H1 (cell line): Measurements from ENCODE around the gene KIF26B. TPM values are rescaled to one million over a fixed set of nuclear protein-coding genes. Genes with fewer than 3 reads are reported as not detected.

Source experiments
- CTCF ChIA-PET: fragments of 300-600 bp; sonication (Branson Sonifier 250); formaldehyde crosslinking; loops from one replicate; lab custom pipeline; 2021; ENCODE audit not compliant: partially characterized antibody; lab: Charles Lee
- POLR2A ChIA-PET: fragments of 300-600 bp; sonication (Branson Sonifier 250); formaldehyde crosslinking; loops from one replicate; lab custom pipeline; 2021; ENCODE audit warnings: inconsistent platforms; ENCODE audit not compliant: partially characterized antibody; lab: Charles Lee
- DNase-seq, 2 experiments: peaks; one replicate each; pipeline versions ENCODE4 v3.0.0 to v3.0.0-alpha.2; 2010 to 2022; ENCODE audit warnings: low spot score in 2 of 2, low read depth in 1 of 2, mixed read lengths in 1 of 2
- FAIRE-seq: peaks from 2 replicates; lab custom pipeline; 2011; peaks lifted over from hg19 to GRCh38; lab: Jason Lieb, UNC
- H2AFZ ChIP-seq: 2 replicates; pipeline ENCODE4 v1.8.1; 2012; ENCODE audit warnings: low read length, inconsistent platforms
- H2AK5ac ChIP-seq: 2 replicates; pipeline ENCODE4 v1.6.1; 2013; ENCODE audit warnings: low read depth, low read length
- H2BK120ac ChIP-seq: replicated peaks from 2 replicates; pipeline ENCODE3; 2013; ENCODE audit warnings: low read depth, low read length, inconsistent platforms
- H2BK12ac ChIP-seq: 2 replicates; pipeline ENCODE4 v1.6.1; 2013; ENCODE audit warnings: low read depth, low read length
- H2BK15ac ChIP-seq: 2 replicates; pipeline ENCODE4 v1.6.1; 2013; ENCODE audit warnings: low read length
- H2BK20ac ChIP-seq: 2 replicates; pipeline ENCODE4 v1.6.1; 2013; ENCODE audit warnings: low read length
- H2BK5ac ChIP-seq: 2 replicates; pipeline ENCODE4 v1.6.1; 2013; ENCODE audit warnings: low read depth, low read length
- H3K14ac ChIP-seq: 2 replicates; pipeline ENCODE4 v1.6.1; 2013; ENCODE audit warnings: inconsistent platforms; ENCODE audit not compliant: insufficient read length
- H3K18ac ChIP-seq: 2 replicates; pipeline ENCODE4 v1.6.1; 2013; ENCODE audit warnings: low read length; ENCODE audit errors: extremely low read depth
- H3K23ac ChIP-seq: 2 replicates; pipeline ENCODE4 v1.6.1; 2013; ENCODE audit warnings: inconsistent platforms; ENCODE audit not compliant: insufficient read length
- H3K23me2 ChIP-seq: 2 replicates; pipeline ENCODE4 v1.6.1; 2013; ENCODE audit warnings: low read depth, low read length
- H3K27ac ChIP-seq: 2 replicates; pipeline ENCODE4 v1.6.1; 2011; ENCODE audit warnings: low read depth, low read length, inconsistent platforms
- H3K27me3 ChIP-seq, 4 experiments: replicated peaks in 1 of 4; 1 replicate in 1 of 4; 2 replicates in 3 of 4; pipeline versions ENCODE4 v1.6.1 to v1.8.1; 2011 to 2013; ENCODE audit warnings: low read length in 3 of 4, mild to moderate bottlenecking in 3 of 4, inconsistent platforms in 2 of 4, mixed read lengths in 2 of 4, moderate library complexity in 1 of 4; ENCODE audit not compliant: control insufficient read depth in 3 of 4, insufficient read depth in 3 of 4; ENCODE audit errors: extremely low read depth in 1 of 4
- H3K36me3 ChIP-seq, 4 experiments: 2 replicates each; pipeline versions ENCODE4 v1.6.1 to v1.8.1; 2011 to 2013; ENCODE audit warnings: mild to moderate bottlenecking in 4 of 4, low read length in 3 of 4, moderate library complexity in 2 of 4, control low read depth in 1 of 4, inconsistent platforms in 1 of 4; ENCODE audit not compliant: insufficient read depth in 4 of 4, control insufficient read depth in 2 of 4
- H3K4ac ChIP-seq: replicated peaks from 2 replicates; pipeline ENCODE3; 2013; ENCODE audit warnings: low read length, low read depth, mixed read lengths, inconsistent platforms; ENCODE audit not compliant: insufficient read length
- H3K4me1 ChIP-seq, 4 experiments: replicated peaks in 1 of 4; 1 replicate in 1 of 4; 2 replicates in 3 of 4; pipeline versions ENCODE4 v1.6.1 to v1.8.1; 2011 to 2013; ENCODE audit warnings: low read length in 3 of 4, inconsistent platforms in 2 of 4, mixed read lengths in 1 of 4; ENCODE audit not compliant: insufficient read depth in 4 of 4, control insufficient read depth in 3 of 4
- H3K4me2 ChIP-seq, 2 experiments: 2 replicates each; pipeline versions ENCODE4 v1.6.1 to v1.8.1; 2011 to 2013; ENCODE audit warnings: low read depth in 2 of 2, low read length in 2 of 2, control low read depth in 1 of 2, inconsistent platforms in 1 of 2, mild to moderate bottlenecking in 1 of 2; ENCODE audit not compliant: insufficient read depth in 1 of 2
- H3K4me3 ChIP-seq, 4 experiments: fragments of 200-600, 300-600 bp in 1 of 4; sonication (generic), shearing (Covaris generic), sonication (Bioruptor Twin) in 1 of 4; 2 replicates each; pipeline versions ENCODE4 v1.5.1 to v1.8.1; 2011 to 2016; ENCODE audit warnings: low read length in 4 of 4, low read depth in 3 of 4, control low read depth in 2 of 4, inconsistent platforms in 2 of 4, mild to moderate bottlenecking in 2 of 4, mixed read lengths in 1 of 4, moderate library complexity in 1 of 4; ENCODE audit not compliant: insufficient read depth in 2 of 4; ENCODE audit errors: extremely low read depth in 1 of 4
- H3K56ac ChIP-seq: replicated peaks from 2 replicates; pipeline ENCODE3; 2013; ENCODE audit warnings: low read depth, mild to moderate bottlenecking, mixed read lengths, low read length, inconsistent platforms; ENCODE audit not compliant: insufficient read length
- H3K79me1 ChIP-seq: 2 replicates; pipeline ENCODE4 v1.6.1; 2013; ENCODE audit warnings: low read depth, low read length, control low read depth
- H3K79me2 ChIP-seq, 2 experiments: 2 replicates each; pipeline versions ENCODE4 v1.6.1 to v1.8.1; 2012 to 2013; ENCODE audit warnings: low read length in 2 of 2, mild to moderate bottlenecking in 2 of 2, inconsistent platforms in 1 of 2; ENCODE audit not compliant: insufficient read depth in 2 of 2, control insufficient read depth in 1 of 2
- H3K9ac ChIP-seq, 4 experiments: replicated peaks in 1 of 4; 1 replicate in 1 of 4; 2 replicates in 3 of 4; pipeline versions ENCODE4 v1.6.1 to v1.8.1; 2011 to 2013; ENCODE audit warnings: low read depth in 3 of 4, low read length in 3 of 4, control low read depth in 2 of 4, mild to moderate bottlenecking in 2 of 4, moderate library complexity in 2 of 4, inconsistent platforms in 1 of 4; ENCODE audit errors: extremely low read depth in 1 of 4
- H3K9me3 ChIP-seq, 2 experiments: 2 replicates each; pipeline versions ENCODE4 v1.6.1 to v1.8.1; 2012 to 2013; ENCODE audit warnings: mild to moderate bottlenecking in 2 of 2, moderate library complexity in 2 of 2, control low read depth in 1 of 2, inconsistent platforms in 1 of 2, low read depth in 1 of 2, low read length in 1 of 2, mixed read lengths in 1 of 2; ENCODE audit not compliant: insufficient read depth in 2 of 2
- H4K20me1 ChIP-seq, 2 experiments: replicated peaks in 1 of 2; 2 replicates each; pipeline versions ENCODE3 to v1.8.1; 2011 to 2013; ENCODE audit warnings: inconsistent platforms in 2 of 2, low read length in 2 of 2, mild to moderate bottlenecking in 1 of 2; ENCODE audit not compliant: insufficient read depth in 2 of 2, control insufficient read depth in 1 of 2
- H4K5ac ChIP-seq: 2 replicates; pipeline ENCODE4 v1.6.1; 2013; ENCODE audit warnings: low read length, low read depth, mixed read lengths, inconsistent platforms; ENCODE audit not compliant: insufficient read length
- H4K8ac ChIP-seq: 2 replicates; pipeline ENCODE4 v1.8.0; 2013; ENCODE audit warnings: mild to moderate bottlenecking, moderate library complexity, low read length, inconsistent platforms; ENCODE audit not compliant: insufficient read depth; ENCODE audit errors: extremely low read depth
- H4K91ac ChIP-seq: replicated peaks from 2 replicates; pipeline ENCODE3; 2013; ENCODE audit warnings: low read length, mixed read lengths, inconsistent platforms; ENCODE audit not compliant: insufficient read length
- CBX5 ChIP-seq: fragments of 300-800, 300-1000 bp; sonication (generic); IDR thresholded peaks from 2 replicates; pipeline ENCODE4 v1.7.1; 2016; ENCODE audit warnings: antibody characterized with exemption, low read length, low read depth
- CBX8 ChIP-seq: fragments of 300-800, 300-1000 bp; sonication (generic); IDR thresholded peaks from 2 replicates; pipeline ENCODE4 v1.7.1; 2016; ENCODE audit warnings: low read depth, low read length, borderline replicate concordance
- E2F6 ChIP-seq: IDR thresholded peaks from 2 replicates; pipeline ENCODE4 v1.6.1; 2012; ENCODE audit warnings: inconsistent platforms
- EZH2 ChIP-seq: fragments of 200-600 bp; sonication (generic); IDR thresholded peaks from 2 replicates; pipeline ENCODE4 v1.7.1; 2012; ENCODE audit warnings: low read depth, mild to moderate bottlenecking, moderate library complexity, low read length, inconsistent platforms; ENCODE audit not compliant: severe bottlenecking
- GABPA ChIP-seq: IDR thresholded peaks from 2 replicates; pipeline ENCODE4 v1.6.1; 2011; ENCODE audit warnings: mild to moderate bottlenecking, low read length, moderate library complexity, borderline replicate concordance; ENCODE audit not compliant: insufficient read depth
- KDM1A ChIP-seq: fragments of 200-600, 300-600 bp; sonication (generic); IDR thresholded peaks from 2 replicates; pipeline ENCODE4 v1.7.1; 2016; ENCODE audit warnings: mild to moderate bottlenecking, low read length, borderline replicate concordance
- KDM4A ChIP-seq: IDR thresholded peaks from one replicate; pipeline ENCODE4 v1.7.1; 2012; ENCODE audit warnings: low read depth, mild to moderate bottlenecking, moderate library complexity, low read length, inconsistent platforms; ENCODE audit not compliant: severe bottlenecking
- MAX ChIP-seq: IDR thresholded peaks from 2 replicates; pipeline ENCODE4 v1.6.1; 2012; ENCODE audit warnings: inconsistent platforms
- TAF1 ChIP-seq: IDR thresholded peaks from 2 replicates; pipeline ENCODE4 v1.6.1; 2011; ENCODE audit warnings: mild to moderate bottlenecking, low read depth, low read length
- ZNF274 ChIP-seq: IDR thresholded peaks from 2 replicates; pipeline ENCODE4 v1.7.0; 2012; ENCODE audit warnings: low read length, borderline replicate concordance; ENCODE audit errors: extremely low read depth
- WGBS, 2 experiments: shearing (Covaris generic) in 1 of 2; methylation state at CpG; one replicate each; pipeline versions ENCODE4 v1.1.6 to v1.1.7; 2013 to 2015; ENCODE audit warnings: low lambda C conversion rate in 2 of 2, mixed read lengths in 2 of 2, inconsistent platforms in 1 of 2, low coverage in 1 of 2, missing lambda C conversion rate in 1 of 2; ENCODE audit not compliant: insufficient replicate concordance in 2 of 2, insufficient coverage in 1 of 2, insufficient read length in 1 of 2; ENCODE audit errors: extremely low coverage in 1 of 2, missing lambda C conversion rate in 1 of 2; 5-methylcytosine and 5-hydroxymethylcytosine counted together
- polyA plus RNA-seq, 7 experiments: library from polyadenylated mRNA; depleted of rRNA in 3 of 7; stranded (reverse) in 5 of 7; unstranded in 2 of 7; fragments of >200 nt in 5 of 7; fragments of 200-250 nt in 2 of 7; gene quantifications; 1 replicate in 5 of 7; 2 replicates in 1 of 7; 4 replicates in 1 of 7; pipeline versions ENCODE4 v1.2.1 to v1.2.3, GENCODE V29; 2011 to 2013; ENCODE audit warnings: missing spikeins in 2 of 7, mixed read lengths in 2 of 7
- total RNA-seq: library from RNA; stranded (reverse); fragmentation: NEBNext Ultra II Directional; extraction: Animal tissue kit (Norgen Biotek cat#: 25700); gene quantifications from 2 replicates; pipeline ENCODE4 v1.2.1, GENCODE V29; 2021

Gene KIF26B
- total and polyA plus RNA-seq, 2 of the 8 experiments (the other 6 are each of a cell fraction or from before 2014, with no cell fraction given), result 0.06 to 0.28 TPM

GRCh38 chr1:245579881-245580280 is 425.1 kb downstream of the KIF26B start:
- 98% methylated on average over 7 of the region's 7 CpGs; no CpG with 5 or more reads in 1 of the 2 experiments for WGBS, 2 experiments
- FAIRE-seq, result no peak

More at GRCh38 chr1:245579881-245580280, 425.1 kb downstream of the KIF26B start:
- H2AFZ ChIP-seq, result no peak overlapping the region
- H4K20me1 ChIP-seq, result no peaks in the 10 kb centered on the region
- TF ChIP-seq KDM1A, result no peak
- TF ChIP-seq EZH2, result no peak
- TF ChIP-seq MAX, result no peak
- TF ChIP-seq E2F6, result no peak
- no peak for TF ChIP-seq CBX5
- no peak for TF ChIP-seq GABPA
- TF ChIP-seq TAF1, result no peak
- TF ChIP-seq CBX8, result no peak
- TF ChIP-seq KDM4A, result no peak
- TF ChIP-seq ZNF274, result no peak
- TF ChIP-seq, all 59 proteins: peak for 0
- Histone ChIP-seq H3K18ac (no peak overlapping the region), H3K4me1 (no peaks in the 10 kb centered on the region), H3K4me3 (no peak overlapping the region), H2BK120ac (no peak overlapping the region), H3K14ac (no peak overlapping the region), H3K9ac (no peak overlapping the region), H3K23me2 (no peaks in the 10 kb centered on the region), H3K79me1 (no peaks in the 10 kb centered on the region), H3K36me3 (no peaks in the 10 kb centered on the region), H2BK15ac (no peak overlapping the region), H4K91ac (no peak overlapping the region), H3K4me2 (no peak overlapping the region), H2BK12ac (no peak overlapping the region), H3K56ac (no peak overlapping the region), H3K23ac (no peak overlapping the region), H3K79me2 (no peaks in the 10 kb centered on the region), H4K8ac (no peak overlapping the region), H3K27me3 (no peaks in the 10 kb centered on the region; a peak in 1 of 7 replicates), H3K9me3 (no peaks in the 10 kb centered on the region), H3K27ac (no peak overlapping the region), H4K5ac (no peak overlapping the region), H2BK5ac (no peak overlapping the region), H3K4ac (no peak overlapping the region), H2BK20ac (no peak overlapping the region), H2AK5ac (no peak overlapping the region)
- POLR2A ChIA-PET, result no interaction called here
- CTCF ChIA-PET, result interaction anchor here (1.0 kb wide), 1 partner anchor 28 kb away, joined by 3 read pairs; no protein-coding TSS in a partner anchor
- DNase-seq, result no peak
